AG09309 (cell line): ENCODE data around the gene KIAA0825.

Experiments
- DNase-seq: peaks from one replicate; pipeline ENCODE4 v3.0.0-alpha.2; 2010; ENCODE audit warnings: low read depth
- H3K4me3 ChIP-seq: 2 replicates; pipeline ENCODE4 v1.5.1; 2011; ENCODE audit warnings: mild to moderate bottlenecking, low read depth, low read length, moderate library complexity; ENCODE audit not compliant: control insufficient read depth
- CTCF ChIP-seq: IDR thresholded peaks from 2 replicates; pipeline ENCODE4 v1.5.1; 2011; ENCODE audit warnings: mild to moderate bottlenecking, low read depth, low read length, inconsistent platforms; ENCODE audit not compliant: insufficient read depth, control insufficient read depth; ENCODE audit errors: missing control alignments

Gene KIAA0825

GRCh38 chr5:94337617-94338016, 280.8 kb downstream of the KIAA0825 start:
- DNase-seq = no peak
- no peak overlapping the region for H3K4me3 ChIP-seq
- TF ChIP-seq CTCF = no peak

- TF ChIP-seq CTCF = no peak
- DNase-seq = no peak
- H3K4me3 ChIP-seq = no peak overlapping the region
Measured at GRCh38 chr5:94335936-94336335, 282.5 kb downstream of the KIAA0825 start.

GRCh38 chr5:94329115-94329514, 289.3 kb downstream of the KIAA0825 start:
- DNase-seq = no peak
- no peak for TF ChIP-seq CTCF

GRCh38 chr5:94326586-94326985, 291.8 kb downstream of the KIAA0825 start:
- TF ChIP-seq CTCF = peak; percentile 37
- DNase-seq = no peak
- H3K4me3 ChIP-seq = no peak overlapping the region

More at GRCh38 chr5:94329115-94329514, 289.3 kb downstream of the KIAA0825 start:
- no peak overlapping the region for H3K4me3 ChIP-seq

- TF ChIP-seq CTCF = no peak
- H3K4me3 ChIP-seq = no peak overlapping the region
- DNase-seq = no peak
Measured at GRCh38 chr5:94316916-94317838, 301.2 kb downstream of the KIAA0825 start.

- no peak for DNase-seq
- TF ChIP-seq CTCF = no peak
- H3K4me3 ChIP-seq = no peak overlapping the region
Measured at GRCh38 chr5:94314460-94315131, 303.8 kb downstream of the KIAA0825 start.
